GM18951 (cell line): ENCODE results near the gene CRTC1.

Experiments
- POLR2A ChIP-seq: IDR thresholded peaks from 4 replicates; pipeline ENCODE4 v1.6.1; 2011; ENCODE audit warnings: mild to moderate bottlenecking; ENCODE audit not compliant: insufficient read length, insufficient read depth; ENCODE audit errors: extremely low read depth
- in situ Hi-C: fragments of 300-500 bp; cut with MboI; formaldehyde crosslinking; loops from one replicate; pipeline ENCODE4 v1.12.0; 2022; ENCODE audit warnings: low sequenced_read_pairs, mixed read lengths, inconsistent platforms; ENCODE audit not compliant: unreplicated experiment

The CRTC1 gene

DNA sequence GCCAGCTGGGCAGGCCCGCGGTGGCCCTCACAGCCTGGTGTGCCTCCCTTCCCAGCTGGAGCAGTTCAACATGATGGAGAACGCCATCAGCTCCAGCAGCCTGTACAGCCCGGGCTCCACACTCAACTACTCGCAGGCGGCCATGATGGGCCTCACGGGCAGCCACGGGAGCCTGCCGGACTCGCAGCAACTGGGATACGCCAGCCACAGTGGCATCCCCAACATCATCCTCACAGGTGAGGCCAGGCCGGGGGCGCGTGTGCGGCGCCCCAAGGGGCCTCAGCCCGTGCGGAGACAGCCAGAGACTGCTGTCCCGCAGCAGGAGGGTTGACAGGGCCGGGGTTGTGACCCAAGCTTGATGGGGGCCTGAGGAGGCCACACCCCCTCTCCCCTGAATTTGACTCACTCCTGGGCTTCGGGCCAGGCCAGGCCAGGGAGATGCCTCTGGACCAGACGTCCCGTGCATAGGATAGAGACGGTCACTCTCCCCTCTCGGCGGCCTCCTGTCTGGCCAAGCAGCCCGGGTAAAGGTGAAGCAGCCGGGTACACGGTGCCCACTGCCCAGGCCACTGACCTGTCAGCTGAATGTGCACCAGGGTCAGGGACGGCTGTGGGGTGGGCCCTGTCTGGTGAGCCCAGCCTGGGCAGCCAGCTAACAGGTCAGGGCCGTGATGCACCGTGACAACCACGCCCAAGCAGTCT is 92.3 kb downstream of the CRTC1 start:
- no peak for TF ChIP-seq POLR2A
- in situ Hi-C loops: no loop called here

DNA sequence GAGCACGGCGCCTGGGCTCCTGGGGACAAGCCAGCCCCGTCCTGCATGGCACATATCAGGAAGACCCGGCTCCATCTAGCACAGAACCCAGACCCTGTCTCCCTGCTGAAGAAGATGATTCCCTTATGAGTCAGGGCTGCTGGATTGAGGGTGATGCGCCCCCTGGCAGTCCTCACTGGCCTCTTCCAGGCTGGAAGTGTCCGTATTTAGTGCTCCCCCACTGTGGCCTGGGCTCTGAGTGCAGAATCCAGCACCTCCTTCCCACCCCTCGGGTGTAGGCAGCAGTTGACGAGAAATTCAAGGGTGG is 92.8 kb downstream of the CRTC1 start:
- in situ Hi-C loops: no loop called here

DNA sequence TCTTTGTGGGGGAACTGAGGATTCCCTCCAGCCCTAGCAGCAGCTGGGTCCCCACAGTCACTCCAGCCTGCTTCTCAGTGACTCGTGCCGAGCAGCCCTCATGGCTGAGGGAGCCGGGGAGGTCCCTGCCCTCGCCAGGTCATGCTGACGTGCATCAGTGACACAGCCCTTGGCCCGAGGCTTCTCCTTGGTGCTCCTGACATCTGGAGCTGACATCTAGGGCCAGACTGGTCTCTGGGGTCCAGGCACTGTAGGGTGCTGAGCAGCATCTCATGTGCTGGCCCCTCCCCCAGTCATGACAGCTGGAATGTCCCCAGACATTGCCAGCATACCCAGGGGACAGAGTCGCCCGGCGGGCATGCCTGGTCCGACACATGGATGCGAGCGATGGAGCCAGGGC is 93.3 kb downstream of the CRTC1 start:
- no peak for TF ChIP-seq POLR2A
- in situ Hi-C loops: no loop called here

More for the DNA sequence above, 92.8 kb downstream of the CRTC1 start:
- no peak for TF ChIP-seq POLR2A

DNA sequence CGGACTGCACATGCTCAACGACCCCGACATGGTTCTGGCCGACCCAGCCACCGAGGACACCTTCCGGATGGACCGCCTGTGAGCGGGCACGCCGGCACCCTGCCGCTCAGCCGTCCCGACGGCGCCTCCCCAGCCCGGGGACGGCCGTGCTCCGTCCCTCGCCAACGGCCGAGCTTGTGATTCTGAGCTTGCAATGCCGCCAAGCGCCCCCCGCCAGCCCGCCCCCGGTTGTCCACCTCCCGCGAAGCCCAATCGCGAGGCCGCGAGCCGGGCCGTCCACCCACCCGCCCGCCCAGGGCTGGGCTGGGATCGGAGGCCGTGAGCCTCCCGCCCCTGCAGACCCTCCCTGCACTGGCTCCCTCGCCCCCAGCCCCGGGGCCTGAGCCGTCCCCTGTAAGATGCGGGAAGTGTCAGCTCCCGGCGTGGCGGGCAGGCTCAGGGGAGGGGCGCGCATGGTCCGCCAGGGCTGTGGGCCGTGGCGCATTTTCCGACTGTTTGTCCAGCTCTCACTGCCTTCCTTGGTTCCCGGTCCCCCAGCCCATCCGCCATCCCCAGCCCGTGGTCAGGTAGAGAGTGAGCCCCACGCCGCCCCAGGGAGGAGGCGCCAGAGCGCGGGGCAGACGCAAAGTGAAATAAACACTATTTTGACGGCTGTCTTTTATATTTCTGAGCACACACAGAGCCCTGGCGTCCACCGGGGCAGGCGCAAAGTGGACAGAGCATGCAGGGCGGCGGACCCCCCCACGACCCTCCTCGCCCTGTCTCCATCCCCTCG is 94.0 kb downstream of the CRTC1 start:
- TF ChIP-seq POLR2A: no peak
- in situ Hi-C loops: no loop called here

DNA sequence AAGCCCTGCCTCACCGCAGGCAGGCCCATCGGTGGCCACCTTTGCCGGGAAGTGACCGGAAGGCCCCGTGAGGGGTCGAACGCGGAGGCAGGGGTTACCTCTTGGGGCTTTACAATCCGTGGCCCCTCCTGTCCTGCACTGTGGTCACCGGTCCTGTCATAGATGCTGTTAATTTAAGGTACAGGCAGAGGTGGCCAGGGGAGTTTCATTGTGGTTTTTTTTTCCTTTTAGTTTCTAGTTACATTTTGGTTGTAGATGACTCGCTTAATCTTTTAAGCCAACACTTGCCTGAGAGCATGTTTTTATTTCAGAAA is 94.6 kb downstream of the CRTC1 start:
- in situ Hi-C loops: no loop called here
- no peak for TF ChIP-seq POLR2A

DNA sequence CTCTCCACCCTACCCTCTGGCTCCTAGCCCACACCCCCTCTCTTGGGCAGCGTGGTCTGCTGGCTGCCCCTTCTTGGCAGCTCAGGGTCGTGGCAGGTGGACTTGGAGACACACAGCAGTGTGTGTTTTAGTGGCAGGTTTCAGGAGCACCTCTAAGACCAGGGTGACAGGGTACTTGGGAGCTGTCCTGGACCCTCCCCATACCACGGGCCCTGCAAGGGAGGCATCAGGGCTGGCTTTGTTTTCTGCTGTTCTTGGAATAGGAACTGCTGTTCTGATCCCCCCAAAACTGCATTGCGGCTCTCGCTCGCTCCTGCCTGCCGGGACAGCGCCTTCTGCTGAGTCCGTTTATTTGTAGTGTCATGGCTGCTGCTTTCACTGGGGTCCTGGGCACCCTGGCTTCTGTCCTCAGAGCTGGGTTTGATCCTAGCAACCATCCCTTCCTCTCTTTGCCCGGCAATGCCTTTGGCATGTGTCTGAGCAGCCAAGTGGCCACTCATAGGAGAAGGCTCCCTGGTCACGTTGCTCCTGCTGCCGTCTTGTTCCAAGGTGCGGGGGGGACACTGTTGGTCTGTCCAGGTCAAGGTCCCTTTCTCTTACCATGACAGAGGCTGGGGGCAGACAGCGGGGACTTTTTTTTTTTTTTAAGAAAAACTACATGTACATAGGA is 95.5 kb downstream of the CRTC1 start:
- TF ChIP-seq POLR2A: no peak
- in situ Hi-C loops: no loop called here

DNA sequence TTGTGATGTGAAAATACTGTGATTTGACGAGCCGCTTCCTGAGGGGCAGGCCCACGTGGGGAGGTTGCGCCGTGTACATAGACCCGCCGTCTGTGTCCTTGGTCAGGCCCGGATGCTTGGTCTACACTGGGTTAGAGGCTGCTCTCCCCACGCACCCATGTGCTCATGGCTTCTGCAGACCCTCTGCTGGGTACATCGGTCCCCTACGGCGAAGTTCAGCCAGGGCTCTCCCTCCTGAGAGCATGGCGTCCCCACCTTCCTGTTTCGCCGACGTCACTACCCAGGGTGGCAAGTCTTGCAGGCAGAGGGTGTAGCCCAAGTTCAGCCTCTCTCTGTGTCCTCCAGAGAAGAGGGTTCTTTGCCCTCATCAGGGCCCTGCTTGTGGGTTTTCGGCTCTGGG is 96.6 kb downstream of the CRTC1 start:
- TF ChIP-seq POLR2A: no peak
- in situ Hi-C loops: no loop called here

DNA sequence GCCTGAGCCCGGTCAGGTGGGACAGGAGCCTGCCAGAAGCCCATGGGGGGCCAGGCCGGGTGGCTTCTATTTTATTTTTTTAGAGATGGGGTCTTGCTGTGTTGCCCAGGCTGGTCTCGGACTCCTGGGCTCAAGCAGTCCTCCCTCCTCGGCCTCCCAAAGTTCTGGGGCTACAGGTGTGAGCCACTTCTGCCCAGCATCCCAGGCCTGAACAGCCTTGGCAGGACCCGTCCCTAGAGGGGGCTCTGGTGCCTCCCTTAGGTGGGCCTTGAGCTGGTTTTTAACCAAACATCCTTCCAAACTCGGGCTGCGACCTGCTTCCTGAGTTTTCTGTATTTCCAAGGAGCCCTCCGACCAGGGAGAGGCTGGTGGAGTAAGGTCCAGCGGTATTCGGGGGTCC is 97.2 kb downstream of the CRTC1 start:
- in situ Hi-C loops: no loop called here
- no peak for TF ChIP-seq POLR2A

DNA sequence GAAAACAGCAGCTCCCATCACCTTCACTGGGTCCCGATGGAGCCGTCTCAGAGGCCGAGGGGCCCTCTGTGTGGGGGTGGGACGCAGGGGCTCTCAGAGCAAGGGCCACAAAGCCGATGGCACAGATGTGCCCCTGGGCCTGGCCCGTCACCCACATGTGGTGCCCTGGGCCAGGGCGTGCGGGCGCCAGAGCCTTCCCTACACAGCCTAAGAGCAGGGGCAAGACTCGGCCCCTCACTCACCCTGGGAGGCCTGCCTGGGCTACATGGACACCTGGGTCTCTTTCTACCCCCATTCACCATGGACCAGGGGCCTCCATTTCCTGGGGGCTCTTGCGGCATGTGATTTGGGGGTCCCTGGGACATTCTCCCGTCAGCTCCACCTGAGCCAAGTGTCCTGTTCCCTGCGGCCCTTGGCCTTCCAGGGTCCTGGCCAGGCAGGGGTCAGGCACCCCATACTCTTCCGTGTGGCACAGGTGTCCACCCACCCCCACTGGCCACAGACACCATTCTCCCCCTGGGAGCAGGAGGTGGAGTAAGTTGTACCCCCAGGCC is 97.6 kb downstream of the CRTC1 start:
- no peak for TF ChIP-seq POLR2A
- in situ Hi-C loops: no loop called here

DNA sequence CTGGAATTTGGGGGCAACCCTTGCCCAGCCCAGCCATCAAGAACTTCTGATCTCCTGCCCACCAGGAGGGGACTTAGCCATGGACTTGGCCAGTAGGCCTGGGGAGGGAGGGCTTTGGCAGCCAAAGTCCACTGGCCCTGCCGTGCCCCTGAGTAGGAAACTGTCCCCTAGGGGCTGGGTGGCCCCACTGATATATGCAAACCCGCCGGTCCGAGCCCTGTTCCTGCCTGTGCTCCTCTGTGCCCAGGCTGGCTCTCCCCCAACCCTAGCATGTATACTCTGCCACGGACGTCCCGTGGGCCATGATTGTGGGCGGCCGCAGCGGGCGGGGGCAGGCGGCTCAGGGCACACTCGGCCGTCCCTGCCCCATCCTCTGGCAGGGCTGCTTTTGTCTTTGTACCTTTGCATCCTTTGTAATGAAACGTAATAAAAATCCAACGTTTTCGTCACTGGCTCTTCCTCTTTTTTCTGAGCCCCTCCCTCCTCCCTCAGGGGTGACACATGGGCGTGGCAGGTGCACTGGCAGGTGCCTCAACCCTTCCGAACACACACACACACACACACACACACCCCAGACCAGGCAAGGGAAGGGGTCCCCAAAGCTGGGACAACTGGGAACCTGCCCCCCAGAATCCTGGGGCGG is 98.5 kb downstream of the CRTC1 start:
- in situ Hi-C loops: no loop called here
- no peak for TF ChIP-seq POLR2A

DNA sequence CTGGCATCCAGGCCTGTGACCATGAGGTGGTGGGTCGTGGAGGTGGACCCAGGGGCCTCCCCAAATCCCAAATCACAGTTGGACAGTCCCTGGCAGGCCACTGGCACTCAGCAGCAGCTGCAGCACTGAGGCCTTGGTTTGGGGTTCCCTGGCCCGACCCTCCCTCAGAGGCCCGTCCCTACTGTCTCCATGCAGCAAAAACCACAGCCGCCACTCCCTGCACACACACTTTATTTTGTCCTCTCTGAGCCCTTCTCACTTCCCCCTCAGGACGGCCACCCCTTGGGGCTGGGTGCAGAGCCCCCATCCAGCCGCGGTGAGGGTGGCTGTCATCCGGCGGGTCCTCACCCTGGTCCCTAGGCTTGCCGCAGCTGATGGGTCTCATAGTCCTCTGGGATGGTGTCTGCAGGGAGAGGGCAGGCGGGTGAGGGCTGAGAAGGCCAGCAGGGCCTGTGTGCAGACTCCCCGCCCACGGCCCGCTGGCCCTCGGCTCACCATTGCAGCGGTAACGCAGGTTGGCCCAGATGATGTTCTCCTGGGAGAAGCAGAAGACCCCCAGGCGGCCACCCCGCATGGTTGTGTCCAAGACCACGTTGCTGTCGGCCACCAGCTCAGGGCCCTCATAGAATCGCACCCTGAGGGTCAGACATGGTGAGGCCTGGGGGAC is 99.2 kb downstream of the CRTC1 start:
- in situ Hi-C loops: no loop called here

DNA sequence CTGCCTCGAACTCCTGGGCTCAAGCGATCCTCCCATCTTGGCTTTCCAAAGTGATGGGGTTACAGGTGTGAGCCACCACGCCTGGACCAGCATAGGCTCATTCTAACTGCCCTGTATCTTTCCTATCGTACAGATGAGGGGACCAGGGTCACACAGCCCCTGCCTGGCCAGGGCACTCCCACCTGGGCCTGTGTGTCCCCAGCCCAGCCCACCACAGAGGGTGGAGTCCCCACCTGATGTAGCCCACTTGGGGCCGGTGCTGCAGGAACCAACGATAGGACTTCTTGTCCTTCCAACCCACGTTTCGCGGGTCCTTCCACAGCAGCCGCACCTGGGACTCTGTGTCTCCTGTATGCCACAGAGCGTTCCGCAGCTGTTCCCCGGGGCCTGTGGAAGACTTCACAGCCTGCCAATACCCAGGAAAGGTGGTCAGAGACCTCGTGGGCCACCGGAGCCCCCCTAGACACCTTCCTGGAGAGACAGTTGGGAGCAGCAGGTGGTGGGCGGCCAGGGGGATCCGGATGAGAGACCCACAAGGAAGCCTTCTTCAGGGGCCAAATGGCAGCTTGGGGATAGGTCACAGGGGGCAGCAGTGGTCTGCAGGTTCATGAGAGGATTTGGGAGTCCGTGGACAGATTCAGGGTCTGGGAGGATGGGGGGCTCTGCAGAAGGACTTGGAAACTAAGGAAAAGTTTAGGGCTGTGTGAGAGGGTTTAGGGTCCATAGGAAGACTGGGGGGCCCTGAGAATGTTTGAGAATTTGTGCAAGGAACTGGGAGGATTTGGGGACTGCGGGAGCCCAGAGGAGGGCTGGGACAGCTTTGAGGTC is 100.7 kb downstream of the CRTC1 start:
- in situ Hi-C loops: no loop called here
- no peak for TF ChIP-seq POLR2A

More for the DNA sequence above, 99.2 kb downstream of the CRTC1 start:
- TF ChIP-seq POLR2A: no peak
